Measurements from ENCODE around the gene ETV2.

DNA sequence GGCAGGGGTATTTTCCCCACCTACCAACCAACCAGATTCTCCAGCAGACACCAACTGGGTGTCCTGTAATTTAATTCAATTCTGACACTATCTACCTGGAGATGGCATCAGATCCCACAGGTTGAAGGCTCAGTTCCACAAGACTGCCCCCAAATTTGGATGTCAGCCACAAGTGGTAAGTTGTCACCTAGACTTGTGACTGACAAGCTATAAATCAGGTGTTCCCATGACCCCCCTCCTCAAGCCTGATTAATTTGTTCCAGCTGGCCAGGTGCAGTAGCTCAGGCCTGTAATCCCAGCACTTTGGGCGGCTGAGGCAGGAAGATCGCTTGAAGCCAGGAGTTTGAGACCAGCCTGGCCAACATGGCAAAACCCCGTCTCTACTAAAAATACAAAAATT, 39.6 kb upstream of the ETV2 start:
- TF ChIP-seq, protein P1, sequence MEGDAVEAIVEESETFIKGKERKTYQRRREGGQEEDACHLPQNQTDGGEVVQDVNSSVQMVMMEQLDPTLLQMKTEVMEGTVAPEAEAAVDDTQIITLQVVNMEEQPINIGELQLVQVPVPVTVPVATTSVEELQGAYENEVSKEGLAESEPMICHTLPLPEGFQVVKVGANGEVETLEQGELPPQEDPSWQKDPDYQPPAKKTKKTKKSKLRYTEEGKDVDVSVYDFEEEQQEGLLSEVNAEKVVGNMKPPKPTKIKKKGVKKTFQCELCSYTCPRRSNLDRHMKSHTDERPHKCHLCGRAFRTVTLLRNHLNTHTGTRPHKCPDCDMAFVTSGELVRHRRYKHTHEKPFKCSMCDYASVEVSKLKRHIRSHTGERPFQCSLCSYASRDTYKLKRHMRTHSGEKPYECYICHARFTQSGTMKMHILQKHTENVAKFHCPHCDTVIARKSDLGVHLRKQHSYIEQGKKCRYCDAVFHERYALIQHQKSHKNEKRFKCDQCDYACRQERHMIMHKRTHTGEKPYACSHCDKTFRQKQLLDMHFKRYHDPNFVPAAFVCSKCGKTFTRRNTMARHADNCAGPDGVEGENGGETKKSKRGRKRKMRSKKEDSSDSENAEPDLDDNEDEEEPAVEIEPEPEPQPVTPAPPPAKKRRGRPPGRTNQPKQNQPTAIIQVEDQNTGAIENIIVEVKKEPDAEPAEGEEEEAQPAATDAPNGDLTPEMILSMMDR (IDR thresholded peaks at IDR 0.05 in 2 of 3, conservative IDR thresholded peaks at IDR 0.05 in 1 of 3; ENCODE audit: borderline replicate concordance in 1 of 3, insufficient read depth in 1 of 3, low read depth in 2 of 3, low read length in 2 of 3), result no peak
- TF ChIP-seq POLR2A (IDR thresholded peaks at IDR 0.05; ENCODE audit: borderline replicate concordance, extremely low read depth, insufficient read depth, insufficient read length) (no peak), CBX3 (IDR thresholded peaks at IDR 0.05; ENCODE audit: low read depth) (no peak), YY1 (IDR thresholded peaks at IDR 0.05; ENCODE audit: extremely low read depth, insufficient replicate concordance, low read depth, low read length) (no peak), POLR2AphosphoS5 (IDR thresholded peaks at IDR 0.05; ENCODE audit: low read depth, low read length) (no peak), RAD21 (IDR thresholded peaks at IDR 0.05; ENCODE audit: low read depth) (no peak; the same call in 1 of the 2 replicates), JUND (IDR thresholded peaks at IDR 0.05) (no peak), ZFX (IDR thresholded peaks at IDR 0.05) (no peak), EZH2 (IDR thresholded peaks at IDR 0.05) (no peak), TCF7L2 (IDR thresholded peaks at IDR 0.05; ENCODE audit: borderline replicate concordance, extremely low read depth, insufficient read depth, insufficient read length) (no peak), SRF (IDR thresholded peaks at IDR 0.05; ENCODE audit: low read depth) (no peak)
- TF ChIP-seq, protein P2, sequence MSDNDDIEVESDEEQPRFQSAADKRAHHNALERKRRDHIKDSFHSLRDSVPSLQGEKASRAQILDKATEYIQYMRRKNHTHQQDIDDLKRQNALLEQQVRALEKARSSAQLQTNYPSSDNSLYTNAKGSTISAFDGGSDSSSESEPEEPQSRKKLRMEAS (IDR thresholded peaks at IDR 0.05), result no peak

Measured in HCT116 (cell line).